Activated T-cell treated with anti-CD3 and anti-CD28 coated beads for 48 hours (primary cell): ENCODE data around the gene CDKN2AIP.

Experiments
- DNase-seq: peaks from one replicate; pipeline ENCODE4 v3.0.0-alpha.2; 2020; ENCODE audit warnings: low read depth

Gene CDKN2AIP, protein sequence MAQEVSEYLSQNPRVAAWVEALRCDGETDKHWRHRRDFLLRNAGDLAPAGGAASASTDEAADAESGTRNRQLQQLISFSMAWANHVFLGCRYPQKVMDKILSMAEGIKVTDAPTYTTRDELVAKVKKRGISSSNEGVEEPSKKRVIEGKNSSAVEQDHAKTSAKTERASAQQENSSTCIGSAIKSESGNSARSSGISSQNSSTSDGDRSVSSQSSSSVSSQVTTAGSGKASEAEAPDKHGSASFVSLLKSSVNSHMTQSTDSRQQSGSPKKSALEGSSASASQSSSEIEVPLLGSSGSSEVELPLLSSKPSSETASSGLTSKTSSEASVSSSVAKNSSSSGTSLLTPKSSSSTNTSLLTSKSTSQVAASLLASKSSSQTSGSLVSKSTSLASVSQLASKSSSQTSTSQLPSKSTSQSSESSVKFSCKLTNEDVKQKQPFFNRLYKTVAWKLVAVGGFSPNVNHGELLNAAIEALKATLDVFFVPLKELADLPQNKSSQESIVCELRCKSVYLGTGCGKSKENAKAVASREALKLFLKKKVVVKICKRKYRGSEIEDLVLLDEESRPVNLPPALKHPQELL

DNA sequence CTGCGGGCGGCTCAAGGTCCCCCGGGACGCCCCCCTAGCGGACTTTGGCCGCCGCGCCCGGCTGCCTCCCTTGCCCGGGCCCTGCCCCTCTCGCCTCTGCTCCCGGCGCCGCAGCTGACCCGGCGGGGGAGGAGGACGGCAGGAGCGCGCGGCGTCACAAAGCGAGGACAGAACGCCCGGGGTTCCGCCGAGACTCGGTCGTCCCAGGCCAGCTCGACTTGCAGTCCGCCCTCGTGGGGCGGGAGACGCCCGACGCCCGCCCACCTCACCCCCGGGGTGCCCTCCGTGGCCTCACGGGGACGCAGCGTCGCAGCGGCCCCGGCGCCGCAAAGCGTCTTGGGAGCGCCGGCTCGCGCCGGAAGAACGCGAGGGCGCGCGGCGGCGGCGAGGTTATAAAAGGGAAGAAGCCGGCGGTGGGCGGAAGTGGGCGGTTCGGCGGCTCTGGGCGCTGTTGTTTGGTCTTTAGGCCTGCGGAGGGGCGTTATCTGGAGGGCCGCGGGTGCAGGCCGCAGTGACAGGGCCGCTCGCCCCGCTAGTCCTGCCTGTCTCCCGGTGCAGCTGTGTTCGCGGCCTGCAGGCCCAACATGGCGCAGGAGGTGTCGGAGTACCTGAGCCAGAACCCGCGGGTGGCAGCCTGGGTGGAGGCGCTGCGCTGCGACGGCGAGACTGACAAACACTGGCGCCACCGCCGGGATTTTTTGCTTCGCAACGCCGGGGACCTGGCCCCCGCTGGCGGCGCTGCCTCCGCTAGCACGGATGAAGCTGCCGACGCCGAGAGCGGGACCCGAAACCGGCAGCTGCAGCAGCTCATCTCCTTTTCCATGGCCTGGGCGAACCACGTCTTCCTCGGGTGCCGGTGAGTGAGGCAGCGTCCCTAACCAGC is at the start of gene CDKN2AIP:
Gene CDKN2AIP, plus strand, starts transcription at position 423 of the 883 bp plus-strand sequence. Its CDS starts 162 bp downstream, at position 585.
- peak; percentile 93 for DNase-seq

DNA sequence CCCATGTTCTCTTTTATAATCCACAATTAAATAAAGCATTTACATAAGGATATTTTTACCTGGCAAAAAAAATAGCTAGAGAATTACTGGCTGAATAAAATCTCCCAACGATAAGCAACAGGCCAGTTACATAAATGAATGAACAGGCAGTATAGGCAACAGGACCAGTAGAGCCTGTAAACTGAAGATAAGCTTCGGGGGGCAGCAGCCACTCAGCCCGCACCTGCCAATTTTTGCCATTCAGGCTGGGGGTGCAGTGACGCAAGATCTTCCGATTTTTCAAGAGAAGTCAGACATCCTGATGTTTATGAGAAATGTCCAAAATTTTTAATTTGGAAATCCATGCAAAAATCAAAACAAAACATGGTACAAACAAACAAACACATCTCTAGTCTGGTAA is 49.0 kb upstream of the CDKN2AIP start:
- DNase-seq: no peak

DNA sequence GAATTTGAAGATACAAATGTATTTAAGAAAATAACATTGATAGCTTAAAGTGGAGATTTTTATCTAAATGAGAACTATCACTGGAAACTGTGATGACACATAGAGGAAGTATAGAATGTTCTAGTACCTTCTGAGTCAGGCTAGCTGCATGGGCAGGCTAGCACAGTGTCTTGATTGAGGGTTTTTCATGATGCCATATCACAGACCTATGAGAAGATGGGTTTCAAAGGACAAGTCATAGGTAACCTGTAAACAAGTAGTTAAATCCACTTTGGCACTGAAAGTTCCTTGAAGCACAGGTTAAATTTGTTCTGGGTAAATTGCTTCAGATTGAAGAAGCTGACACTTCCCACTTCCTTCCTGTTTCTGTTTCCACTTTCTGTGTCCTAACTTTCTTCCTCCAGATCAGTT is 48.2 kb upstream of the CDKN2AIP start:
- DNase-seq: no peak

DNA sequence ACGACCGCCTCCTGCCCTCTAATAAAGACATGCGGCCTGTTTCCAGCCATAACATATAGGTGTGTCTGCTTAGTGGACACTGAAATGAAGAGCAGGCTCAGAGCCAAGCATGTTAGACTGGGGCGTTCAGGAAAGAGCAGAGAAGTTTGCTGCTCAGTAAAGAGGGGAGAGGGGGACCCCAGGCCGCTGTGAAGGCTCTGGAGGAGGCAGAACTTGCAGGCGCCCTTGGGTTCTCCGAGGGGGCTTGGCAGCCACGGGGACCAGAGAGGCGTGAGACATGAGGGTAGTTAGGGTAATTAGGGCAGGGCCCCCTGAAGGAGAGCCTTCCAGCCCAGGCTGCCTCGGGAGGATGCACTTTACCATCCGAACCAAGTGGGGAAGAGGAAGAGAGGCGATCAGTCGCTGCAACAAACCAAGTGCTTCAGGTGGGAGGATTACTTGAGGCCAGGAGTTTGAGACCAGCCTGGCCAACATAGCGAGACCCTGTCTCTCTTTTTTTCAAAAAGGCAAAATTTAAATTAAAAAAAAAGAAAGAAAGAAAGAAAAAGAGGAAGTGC is 46.6 kb upstream of the CDKN2AIP start:
- no peak for DNase-seq

DNA sequence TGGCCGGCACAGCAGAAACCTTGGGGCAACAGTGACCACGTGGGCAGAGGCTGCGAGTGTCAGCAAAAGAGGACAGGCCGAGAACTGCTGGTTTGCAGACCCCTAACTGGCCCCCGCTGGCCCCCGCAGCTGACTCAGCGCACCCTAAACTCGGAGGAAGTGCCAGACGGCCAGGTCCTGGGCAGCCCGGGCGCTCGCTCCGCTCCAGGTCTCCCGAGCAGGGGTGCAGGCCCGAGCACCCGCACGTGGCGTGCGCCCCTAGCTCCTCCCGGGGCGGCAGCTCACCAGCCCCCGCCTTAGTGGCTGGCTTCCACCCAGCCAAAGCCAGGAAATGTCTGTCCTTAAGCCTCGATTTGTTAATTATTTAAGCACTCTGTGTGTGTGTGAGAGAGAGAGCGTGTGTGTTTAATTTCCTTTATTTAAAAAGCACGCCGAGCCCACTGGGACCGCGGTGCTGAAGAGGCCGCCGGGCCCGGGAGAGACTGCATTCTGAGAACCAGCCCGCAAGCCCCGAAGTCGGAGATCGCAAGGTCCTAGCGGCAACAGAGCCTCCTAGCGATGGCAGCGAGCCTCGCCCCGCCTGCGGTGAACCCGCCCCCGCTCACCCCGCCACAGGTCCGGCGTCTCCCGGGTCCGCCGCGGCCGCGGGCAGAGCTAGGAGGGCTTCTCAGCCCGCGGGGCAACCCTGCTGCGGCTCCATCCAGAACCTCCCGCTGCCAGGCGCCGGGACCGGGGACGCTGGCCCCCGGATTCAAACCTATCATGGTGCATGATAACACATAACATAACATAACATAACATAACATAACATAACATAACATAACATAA is 45.9 kb upstream of the CDKN2AIP start:
- DNase-seq: peak; percentile 61

DNA sequence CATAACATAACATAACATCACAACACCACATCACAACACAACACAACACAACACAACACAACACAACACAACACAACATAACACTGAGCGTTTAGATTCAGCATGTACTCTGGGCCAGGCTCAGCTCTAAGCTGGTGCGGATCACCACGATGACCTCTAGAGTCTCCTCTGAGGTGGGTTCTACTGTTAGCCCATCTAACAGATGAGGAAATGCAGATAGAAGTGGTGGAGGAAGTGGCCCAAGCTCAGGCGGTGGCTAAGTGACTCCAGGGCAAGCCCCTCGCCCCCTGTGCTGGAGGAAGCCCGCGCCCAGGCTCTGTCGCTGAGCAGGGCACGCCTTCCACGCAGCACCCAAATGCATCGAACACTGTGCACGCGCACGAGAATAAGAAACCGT is 45.3 kb upstream of the CDKN2AIP start:
- no peak for DNase-seq

DNA sequence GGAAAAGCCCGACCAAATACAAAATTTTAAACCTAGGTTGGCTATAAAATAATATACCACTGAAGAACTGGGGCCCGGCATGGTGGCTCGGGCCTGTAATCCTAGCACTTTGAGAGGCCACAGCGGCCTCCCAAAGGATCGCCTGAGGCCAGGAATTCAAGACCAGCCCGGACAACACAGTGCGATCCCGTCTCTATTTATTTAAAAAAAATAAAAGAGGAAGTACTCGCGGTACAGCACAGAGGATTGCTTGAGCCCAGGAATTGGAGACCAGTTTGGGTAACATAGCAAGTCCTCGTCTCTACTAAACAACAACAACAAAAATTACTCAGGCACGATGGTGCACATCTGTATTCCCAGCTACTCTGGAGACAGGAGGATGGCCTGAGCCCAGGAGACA is 44.8 kb upstream of the CDKN2AIP start:
- no peak for DNase-seq

DNA sequence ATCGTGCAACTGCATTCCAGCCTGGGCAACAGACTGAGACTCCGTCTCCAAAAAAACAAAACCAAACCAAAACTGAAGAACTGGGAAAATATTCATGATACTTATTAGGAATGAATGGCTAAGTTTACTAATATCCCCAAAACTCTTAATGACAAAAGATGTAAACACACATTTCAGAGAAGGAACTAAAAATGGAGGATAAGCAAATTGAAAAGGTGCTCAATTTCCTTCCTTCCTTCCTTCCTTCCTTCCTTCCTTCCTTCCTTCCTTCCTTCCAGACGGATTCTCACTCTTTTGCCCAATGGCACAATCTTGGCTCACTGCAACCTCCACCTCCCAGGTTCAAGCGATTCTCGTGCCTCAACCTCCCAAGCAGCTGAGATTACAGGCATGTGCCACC is 44.4 kb upstream of the CDKN2AIP start:
- DNase-seq: no peak

DNA sequence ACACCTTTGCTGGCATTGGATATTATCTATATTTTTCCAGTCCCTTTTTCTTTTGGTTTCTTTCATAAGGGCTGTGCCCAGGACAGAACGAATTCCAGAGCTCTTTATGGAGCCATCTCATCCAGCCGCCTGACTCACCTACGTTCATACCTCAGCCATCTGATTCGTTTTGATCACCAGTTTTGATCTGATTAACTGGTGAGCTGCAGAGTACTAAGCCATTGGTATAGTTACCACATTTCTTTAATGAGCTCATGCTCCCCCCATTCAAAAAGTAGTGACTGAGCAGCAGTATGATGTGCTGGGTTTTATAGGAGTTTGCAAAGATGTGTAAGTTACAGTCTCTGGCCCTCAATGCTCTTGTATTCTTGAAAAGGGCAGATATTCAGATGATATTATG is 43.0 kb upstream of the CDKN2AIP start:
- no peak for DNase-seq

DNA sequence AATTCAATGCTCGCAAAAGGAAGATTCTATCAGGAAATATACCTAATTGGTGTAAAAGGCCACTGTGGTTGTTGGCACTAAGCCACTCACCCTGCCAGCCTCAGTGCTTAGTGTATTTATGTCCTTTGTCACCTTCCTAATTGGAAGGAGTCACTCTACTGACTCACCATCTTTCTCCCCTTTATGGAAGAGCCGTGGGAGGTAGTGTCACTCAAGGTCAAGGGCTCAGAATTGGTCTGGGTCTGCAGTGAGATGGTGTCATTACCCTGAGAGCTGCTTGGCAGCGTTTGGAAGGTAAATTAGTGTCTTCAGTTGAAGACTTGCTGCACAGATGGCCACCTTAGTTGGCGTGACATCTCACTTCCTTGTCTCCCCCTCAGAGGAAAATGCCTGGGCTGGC is 41.7 kb upstream of the CDKN2AIP start:
- no peak for DNase-seq

DNA sequence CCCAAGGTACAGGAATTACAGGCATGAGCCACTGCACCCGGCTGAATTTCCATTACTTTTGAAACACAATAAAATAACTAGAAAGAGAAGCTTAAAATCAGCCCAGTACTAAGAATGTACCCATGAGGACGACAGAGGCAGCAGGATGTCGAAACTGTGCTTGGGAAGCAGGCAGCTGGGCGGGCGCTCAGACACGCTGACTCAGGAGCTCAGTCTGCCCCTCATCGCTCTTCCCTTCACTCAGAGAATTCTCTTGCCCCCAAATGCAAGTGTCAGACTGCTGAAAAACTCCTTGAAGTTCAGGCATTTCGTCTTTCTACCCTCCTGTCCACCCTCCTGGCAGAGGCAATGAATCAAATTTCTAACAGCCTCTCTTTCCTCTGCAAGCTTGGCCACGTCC is 41.0 kb upstream of the CDKN2AIP start:
- DNase-seq: no peak

DNA sequence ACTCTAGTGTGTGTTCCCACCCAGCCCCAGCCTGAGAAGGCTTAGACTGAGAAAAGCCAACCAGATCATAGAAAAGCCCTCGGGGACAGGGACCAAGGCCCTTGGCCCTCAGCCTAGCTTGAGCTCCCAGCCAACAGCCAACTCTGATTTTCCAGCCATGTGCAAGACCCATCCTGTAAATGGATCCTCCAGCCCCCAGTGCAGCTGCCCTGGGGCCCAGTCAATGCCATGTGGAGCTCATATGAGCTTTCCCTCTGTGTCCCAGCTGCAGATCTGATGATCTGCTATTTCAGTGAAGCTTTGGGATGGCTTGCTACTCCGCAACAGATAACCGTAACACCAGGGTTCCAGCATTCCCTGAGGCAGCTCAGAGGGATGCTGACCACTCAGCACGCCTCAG is 40.5 kb upstream of the CDKN2AIP start:
- no peak for DNase-seq

DNA sequence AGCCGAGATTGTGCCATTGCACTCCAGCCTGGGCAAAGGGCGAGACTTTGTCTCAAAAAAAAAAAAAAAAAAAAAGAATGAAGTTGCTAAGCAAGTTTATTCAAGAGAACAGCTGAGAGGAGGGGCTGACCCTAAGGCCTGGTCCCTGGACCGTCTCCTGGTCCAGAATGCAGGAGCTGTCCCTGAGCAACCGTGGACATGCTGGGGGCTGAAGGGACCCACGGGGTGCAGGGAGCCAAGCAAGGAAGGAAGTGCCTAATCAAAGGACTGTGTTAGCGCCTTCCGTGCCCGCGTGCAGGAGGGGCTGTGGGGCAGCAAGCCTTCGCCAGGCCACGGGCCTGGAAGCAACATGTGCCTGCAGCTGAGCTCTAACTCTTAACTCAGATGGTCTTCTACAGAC is 39.1 kb upstream of the CDKN2AIP start:
- DNase-seq: no peak

DNA sequence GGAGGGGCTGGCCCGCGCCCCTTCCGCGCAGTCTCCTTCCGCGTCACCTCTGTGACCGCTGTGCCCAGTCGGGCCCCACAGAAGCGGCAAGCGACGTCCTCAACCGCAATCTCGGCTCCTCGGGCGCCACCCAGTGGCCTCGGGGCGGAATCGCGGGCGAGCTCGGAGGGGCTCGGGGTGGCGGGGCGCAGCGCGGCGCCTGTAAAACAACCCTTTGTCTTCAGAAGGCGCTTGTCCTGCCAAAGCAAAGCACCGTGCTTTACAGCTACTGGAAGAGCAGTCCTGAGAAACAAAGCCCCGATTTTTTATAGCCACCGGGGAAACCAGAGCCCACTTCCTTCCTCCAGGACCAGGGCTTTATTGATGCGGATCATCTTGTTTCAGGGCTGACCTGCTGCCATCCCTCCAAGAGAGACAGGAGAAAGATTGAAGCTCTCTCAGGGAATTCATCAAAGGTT is 37.3 kb upstream of the CDKN2AIP start:
- DNase-seq: peak; percentile 92

DNA sequence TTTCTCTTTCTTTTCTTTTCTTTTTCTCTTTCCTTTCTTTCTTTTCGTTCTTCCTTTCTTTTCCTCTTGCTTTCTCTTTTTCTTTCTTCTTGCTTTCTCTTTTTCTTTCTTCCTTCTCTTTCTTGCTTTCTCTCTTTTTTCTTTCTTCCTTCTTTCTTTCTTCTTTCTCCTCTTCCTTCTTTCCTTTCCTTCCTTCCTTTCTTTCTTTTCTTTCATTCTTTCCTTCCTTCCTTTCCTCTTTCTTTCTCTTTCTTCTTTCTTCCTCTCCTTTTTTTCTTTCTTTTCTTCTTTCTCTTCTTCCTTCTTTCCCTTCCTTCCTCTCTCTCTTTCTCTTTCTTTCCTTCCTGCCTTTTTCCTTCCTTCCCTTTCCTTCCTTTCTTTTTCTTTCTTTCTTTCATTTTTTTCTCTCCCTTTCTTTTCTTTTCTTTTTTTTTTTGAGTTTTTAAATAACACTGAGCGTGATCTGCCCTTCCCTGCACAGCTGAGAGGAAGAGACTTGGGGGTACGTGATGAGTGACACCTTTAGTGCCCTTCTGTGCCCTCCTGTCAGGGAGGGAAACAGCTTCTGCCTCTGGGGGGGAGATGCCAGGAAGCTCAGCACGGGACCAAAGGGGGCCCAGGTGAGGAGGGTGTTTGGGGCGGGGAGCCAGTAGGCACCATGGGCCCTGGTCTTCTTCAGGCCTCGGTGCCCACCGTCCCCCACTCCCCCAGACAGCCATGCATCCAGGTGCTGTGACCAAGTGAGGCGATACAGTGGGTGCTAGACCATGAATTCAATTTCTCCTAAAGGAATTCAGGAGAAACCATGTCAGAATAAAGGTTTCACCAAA is 36.6 kb upstream of the CDKN2AIP start:
- no peak for DNase-seq

DNA sequence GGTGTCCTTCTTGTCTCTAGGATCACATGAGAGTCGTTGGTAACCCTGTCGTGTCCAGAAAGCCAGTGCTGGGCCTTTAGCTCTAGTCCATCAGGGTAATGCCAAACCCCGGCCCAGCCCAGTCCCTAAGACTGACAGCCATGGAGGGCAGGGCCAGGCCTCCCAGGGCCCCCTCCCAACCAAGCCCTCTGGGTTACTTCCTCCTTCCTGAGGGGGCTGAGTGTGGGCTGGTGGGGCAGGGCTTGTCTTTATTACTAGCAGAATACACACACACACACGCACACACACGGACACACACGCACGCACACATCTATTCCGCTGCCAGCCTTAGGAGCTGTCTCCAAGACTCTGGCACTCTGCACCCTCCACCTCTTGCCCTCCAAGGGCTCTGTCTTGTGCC is 35.6 kb upstream of the CDKN2AIP start:
- no peak for DNase-seq

DNA sequence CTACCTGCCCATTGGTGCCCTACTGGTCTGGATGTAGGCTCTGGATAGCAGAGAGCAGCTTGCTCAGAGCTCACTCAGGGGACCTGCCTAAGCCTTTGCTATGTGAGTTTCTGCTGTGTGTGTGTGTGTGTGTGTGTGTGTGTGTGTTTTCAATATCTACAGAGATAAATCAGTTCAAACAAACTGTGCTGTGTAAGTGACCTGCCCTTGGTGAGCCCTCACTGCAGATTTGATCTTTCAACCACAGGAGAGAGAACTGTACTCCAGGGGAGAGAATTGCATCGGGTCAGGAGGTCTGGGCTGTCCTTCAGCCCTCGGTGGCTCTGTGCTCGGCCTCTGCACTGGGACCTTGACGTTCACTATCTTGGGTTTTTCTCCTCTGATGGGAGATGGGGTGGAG is 35.0 kb upstream of the CDKN2AIP start:
- no peak for DNase-seq

DNA sequence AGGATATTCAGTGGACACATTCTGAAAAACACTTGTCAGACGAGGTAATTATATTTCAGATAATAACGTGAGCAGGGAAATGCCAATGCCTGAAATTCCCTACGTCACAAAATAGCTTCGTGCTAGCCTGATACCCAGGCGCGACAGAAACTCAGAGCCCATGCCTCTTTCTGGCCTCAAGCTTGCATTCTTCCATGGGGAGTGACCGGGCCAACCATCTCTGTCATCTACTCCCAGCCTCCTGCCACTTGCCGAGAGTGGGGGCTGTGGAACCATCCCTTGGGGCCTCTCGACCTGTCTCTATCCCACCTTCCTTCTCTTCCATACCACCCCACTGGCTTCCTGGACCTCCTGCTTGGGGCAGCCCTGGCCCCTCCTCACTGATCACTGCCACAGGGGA is 34.5 kb upstream of the CDKN2AIP start:
- DNase-seq: no peak

DNA sequence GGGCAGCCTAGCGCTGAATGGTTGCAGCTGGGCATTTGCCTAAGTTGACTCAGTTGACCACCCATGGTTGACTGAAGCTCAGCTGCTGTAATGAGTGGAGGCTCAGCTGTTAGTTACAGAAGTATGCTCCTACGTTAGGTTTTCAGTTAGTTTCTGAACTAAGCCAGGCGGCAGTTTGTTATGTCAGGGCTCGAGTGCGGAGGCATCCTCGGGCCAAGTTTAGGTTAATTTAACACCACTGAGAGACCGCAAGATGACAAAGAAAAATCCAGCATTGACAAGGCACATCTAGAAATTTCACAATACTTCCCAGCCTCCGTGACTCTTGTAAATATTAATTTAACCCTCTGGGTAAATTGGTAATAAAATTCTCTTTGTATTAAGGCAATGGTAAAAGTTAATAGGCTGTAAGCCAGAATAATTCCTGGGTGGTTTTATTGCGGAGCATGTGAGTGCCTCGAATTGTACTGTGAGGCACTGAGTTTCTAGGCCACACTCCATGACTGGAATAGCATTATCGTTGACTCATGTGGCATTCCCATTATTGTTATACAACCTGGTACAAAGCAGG is 33.1 kb upstream of the CDKN2AIP start:
- no peak for DNase-seq

DNA sequence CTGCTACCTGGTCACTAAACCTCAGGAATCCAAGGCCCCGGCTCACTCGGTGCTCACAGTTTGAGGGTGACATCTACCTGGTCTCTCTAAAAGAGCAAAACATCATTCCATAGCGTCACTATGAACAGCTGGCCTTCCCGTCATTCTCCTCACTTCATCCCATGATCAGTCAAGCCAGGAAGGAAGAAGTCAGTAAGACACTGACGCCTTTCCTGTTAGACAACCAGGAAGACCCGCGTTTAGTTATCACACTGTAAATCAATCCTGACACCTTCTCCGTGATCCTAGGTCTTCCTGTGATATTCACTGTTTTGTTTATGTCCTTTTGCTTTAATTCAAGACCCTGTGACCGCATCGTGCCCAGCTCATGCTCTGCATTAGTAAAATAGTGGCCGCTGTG is 31.6 kb upstream of the CDKN2AIP start:
- DNase-seq: no peak
